ENCODE results near the gene PRRG4. TPM values are rescaled to one million over a fixed set of nuclear protein-coding genes. Genes with fewer than 3 reads are reported as not detected.

PRRG4 gene
- total RNA-seq, 5 donors from 2014 or later (not counting 1 experiment from before 2014, with no cell fraction given), result 0.03 to 0.09 (median 0.05) TPM; not detected in 1

GRCh38 chr11:32888805-32889204 is 59.1 kb downstream of the PRRG4 start:
- Mint-ChIP-seq H3K27me3 (no peaks in the 10 kb centered on the region), H3K4me1 (peaks cover 3 to 11% (median 8%) of the 10 kb centered on the region in 3 donors), H3K36me3 (no peaks in the 10 kb centered on the region), H3K4me3 (no peak overlapping the region), H3K9me3 (no peaks in the 10 kb centered on the region), H3K27ac (no peak overlapping the region)
- peaks cover 0 to 4% of the 10 kb centered on the region in 2 experiments for H3K27me3 ChIP-seq (replicated peaks in 1 of 2; ENCODE audit: control insufficient read depth in 2 of 2, extremely low read depth in 1 of 2, insufficient read depth in 2 of 2, low read length in 1 of 2)
- H3K27ac ChIP-seq (ENCODE audit: low read length), result no peak overlapping the region
- no peaks in the 10 kb centered on the region for H3K9me3 ChIP-seq
- DNase-seq, result no peak
- no peaks in the 10 kb centered on the region for H3K36me3 ChIP-seq (ENCODE audit: control insufficient read depth in 2 of 2, extremely low read depth in 1 of 2, insufficient read depth in 1 of 2, low read length in 1 of 2)
- no peak overlapping the region for H3K4me3 ChIP-seq (ENCODE audit: control insufficient read depth in 1 of 2, extremely low read depth in 1 of 2, low read length in 1 of 2)
- CTCF ChIA-PET, result no interaction called here
- ATAC-seq (replicated peaks in 1 of 4), result no peak
- POLR2A ChIA-PET, result interaction anchor here in 1 of 2 donors (0.6 kb wide), 1 partner anchor 151 kb away, joined by 4 read pairs; the partner anchor contains the start of gene TCP11L1
- H3K4me1 ChIP-seq (ENCODE audit: control insufficient read depth in 1 of 2, extremely low read depth in 1 of 2, insufficient read depth in 2 of 2, low read length in 2 of 2), result peaks cover 4 to 9% of the 10 kb centered on the region in 2 experiments

GRCh38 chr11:32890843-32891656 is 61.3 kb downstream of the PRRG4 start:
- Histone ChIP-seq H3K36me3 (ENCODE audit: control insufficient read depth in 2 of 2, extremely low read depth in 1 of 2, insufficient read depth in 1 of 2, low read length in 1 of 2) (no peaks in the 10 kb centered on the region), H3K27ac (ENCODE audit: low read length) (no peak overlapping the region), H3K4me1 (ENCODE audit: control insufficient read depth in 1 of 2, extremely low read depth in 1 of 2, insufficient read depth in 2 of 2, low read length in 2 of 2) (peaks cover 14% of the 10 kb centered on the region in 2 experiments), H3K4me3 (ENCODE audit: control insufficient read depth in 1 of 2, extremely low read depth in 1 of 2, low read length in 1 of 2) (no peak overlapping the region), H3K27me3 (replicated peaks in 1 of 2; ENCODE audit: control insufficient read depth in 2 of 2, extremely low read depth in 1 of 2, insufficient read depth in 2 of 2, low read length in 1 of 2) (peaks cover 0 to 4% of the 10 kb centered on the region in 2 experiments), H3K9me3 (no peaks in the 10 kb centered on the region)
- WGBS (ENCODE audit: insufficient coverage), result 100% methylated on average over 1 of the region's 11 CpGs
- H3K36me3 Mint-ChIP-seq, result no peaks in the 10 kb centered on the region
- H3K9me3 Mint-ChIP-seq, result no peaks in the 10 kb centered on the region
- DNase-seq, result no peak
- H3K4me1 Mint-ChIP-seq, result peaks cover 23 to 30% (median 26%) of the 10 kb centered on the region in 3 donors
- POLR2A ChIA-PET, result no interaction called here
- H3K27me3 Mint-ChIP-seq, result no peaks in the 10 kb centered on the region
- CTCF ChIA-PET, result interaction anchor here in 1 of 2 donors (1.0 kb wide), 1 partner anchor 270 kb away, joined by 3 read pairs; the partner anchor contains the start of gene CSTF3
- H3K27ac Mint-ChIP-seq, result peak overlapping the region in 1 of 2 donors; percentile 36
- H3K4me3 Mint-ChIP-seq, result peak overlapping the region; percentile 80 to 90 (median 87)
- ATAC-seq (replicated peaks in 1 of 4), result no peak

DNA sequence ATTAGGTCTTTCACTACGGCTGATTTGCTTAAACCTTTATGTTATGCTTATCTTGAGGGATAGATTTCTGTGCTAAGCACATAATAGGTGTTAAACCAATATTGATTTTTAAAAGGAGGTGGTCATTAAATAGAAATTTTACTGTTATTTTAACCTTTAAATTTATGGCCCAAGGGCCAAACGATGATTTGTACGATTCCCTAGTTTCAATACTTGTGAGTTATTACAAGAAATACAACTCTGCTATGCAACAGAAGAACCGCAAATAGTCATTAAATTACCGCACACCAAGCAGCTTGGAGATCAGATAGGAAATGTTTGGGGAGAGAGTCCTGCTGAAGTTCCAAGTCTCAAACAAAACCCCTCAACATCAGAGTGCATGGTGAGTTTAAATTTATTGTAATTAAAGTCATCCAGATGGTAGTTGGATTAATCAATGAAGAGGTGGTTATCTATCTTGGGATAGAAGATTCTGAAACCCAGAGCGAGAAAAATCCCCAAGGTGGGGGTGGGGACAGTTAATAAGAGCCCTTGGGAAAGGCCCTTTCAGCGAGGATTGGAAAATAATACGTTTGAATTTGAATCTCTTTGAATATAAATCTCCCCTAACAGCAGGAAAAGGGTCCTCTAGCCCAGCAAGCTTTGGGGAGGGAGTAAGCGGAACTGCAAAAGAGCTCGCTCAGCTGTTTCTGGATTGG is 62.1 kb downstream of the PRRG4 start:
- Mint-ChIP-seq H3K27me3 (no peaks in the 10 kb centered on the region), H3K4me1 (peaks cover 25 to 30% (median 26%) of the 10 kb centered on the region in 3 donors), H3K36me3 (no peaks in the 10 kb centered on the region), H3K4me3 (peak overlapping the region; percentile 80 to 90 (median 87)), H3K9me3 (no peaks in the 10 kb centered on the region), H3K27ac (peak overlapping the region; percentile 81 to 86)
- Histone ChIP-seq H3K4me1 (ENCODE audit: control insufficient read depth in 1 of 2, extremely low read depth in 1 of 2, insufficient read depth in 2 of 2, low read length in 2 of 2) (peaks cover 14% of the 10 kb centered on the region in 2 experiments), H3K9me3 (no peaks in the 10 kb centered on the region), H3K36me3 (ENCODE audit: control insufficient read depth in 2 of 2, extremely low read depth in 1 of 2, insufficient read depth in 1 of 2, low read length in 1 of 2) (no peaks in the 10 kb centered on the region), H3K27ac (ENCODE audit: low read length) (no peak overlapping the region), H3K4me3 (ENCODE audit: control insufficient read depth in 1 of 2, extremely low read depth in 1 of 2, low read length in 1 of 2) (peak overlapping the region; percentile 67 to 87), H3K27me3 (replicated peaks in 1 of 2; ENCODE audit: control insufficient read depth in 2 of 2, extremely low read depth in 1 of 2, insufficient read depth in 2 of 2, low read length in 1 of 2) (peaks cover 0 to 4% of the 10 kb centered on the region in 2 experiments)
- WGBS (ENCODE audit: insufficient coverage), result 0% methylated on average over 2 of the region's 10 CpGs
- ChIA-PET CTCF (interaction anchor here (0.5 to 1.1 kb wide), 4 partner anchors 8 to 186 kb away, joined by 3 to 5 read pairs (median 4); no protein-coding TSS in a partner anchor), POLR2A (no interaction called here)
- ATAC-seq (replicated peaks in 1 of 4) (no peak), DNase-seq (no peak)

DNA sequence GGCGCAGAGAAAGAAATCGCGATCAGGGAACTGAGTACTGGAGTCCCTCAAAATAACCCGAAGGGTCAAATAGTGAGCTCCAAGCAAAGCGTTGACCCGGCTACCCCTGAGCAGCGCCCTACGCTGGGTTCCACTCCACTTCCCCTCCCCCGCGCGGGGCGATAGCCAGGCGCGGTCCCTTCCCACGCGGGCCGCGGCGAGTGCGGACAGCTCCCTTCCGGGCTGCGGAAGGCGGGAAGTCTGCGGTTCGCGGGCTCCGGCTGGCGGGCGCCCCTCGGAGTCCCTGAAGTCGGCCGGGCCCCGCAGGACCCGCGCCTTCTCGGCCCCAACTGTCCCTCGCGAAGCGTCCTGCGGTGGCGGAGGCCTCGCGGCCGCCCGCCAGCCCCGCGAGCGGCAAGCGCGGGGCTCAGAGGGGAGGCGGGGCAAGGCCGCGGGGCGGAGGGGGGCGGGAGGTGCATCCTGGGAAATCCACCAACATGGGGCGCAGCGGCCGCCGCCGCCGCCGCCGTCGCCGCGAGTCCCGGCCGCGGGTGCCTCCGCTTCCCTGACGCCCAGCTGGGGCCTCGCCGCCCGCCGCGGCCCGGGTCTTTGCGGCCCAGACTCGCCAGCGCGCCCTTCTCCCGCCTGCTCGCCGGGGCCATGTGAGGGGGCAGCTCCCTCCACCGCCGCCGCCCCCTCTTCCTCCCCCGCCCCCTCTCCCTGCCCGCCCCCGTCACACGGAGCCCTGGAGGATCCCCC is 62.8 kb downstream of the PRRG4 start, which contains the start of gene QSER1:
Gene QSER1 (plus strand): TSS at position 457 of the 738 bp plus-strand sequence. CDS start 315 bp downstream, outside the sequence.
- ATAC-seq (replicated peaks in 1 of 4) (peak; percentile 82 to 85 (median 82)), DNase-seq (peak; percentile 27 to 81 (median 64))
- H3K9me3 ChIP-seq, result no peaks in the 10 kb centered on the region
- H3K4me3 ChIP-seq (ENCODE audit: control insufficient read depth in 1 of 2, extremely low read depth in 1 of 2, low read length in 1 of 2), result peak within 1 kb of the TSS; percentile 87 to 90
- Mint-ChIP-seq H3K27me3 (no peaks in the 10 kb centered on the region), H3K9me3 (no peaks in the 10 kb centered on the region), H3K36me3 (no peaks in the 10 kb centered on the region), H3K4me1 (peaks cover 28 to 34% (median 30%) of the 10 kb centered on the region in 3 donors), H3K4me3 (peak within 1 kb of the TSS; percentile 90 to 93 (median 91)), H3K27ac (peak within 1 kb of the TSS; percentile 81 to 86)
- WGBS (ENCODE audit: insufficient coverage), result 0% methylated on average over 79 of the region's 91 CpGs
- H3K27me3 ChIP-seq (replicated peaks in 1 of 2; ENCODE audit: control insufficient read depth in 2 of 2, extremely low read depth in 1 of 2, insufficient read depth in 2 of 2, low read length in 1 of 2), result peaks cover 0 to 4% of the 10 kb centered on the region in 2 experiments
- ChIA-PET CTCF (interaction anchor here (0.5 to 1.1 kb wide), 6 partner anchors 9 to 382 kb away, joined by 3 to 5 read pairs (median 4); partner anchors contain the start of gene HIPK3 (in 1 of the 2)), POLR2A (interaction anchor here in 1 of 2 donors (0.6 kb wide), 1 partner anchor 17 kb away, joined by 3 read pairs; no protein-coding TSS in a partner anchor)
- H3K27ac ChIP-seq (ENCODE audit: low read length), result peak within 1 kb of the TSS; percentile 44
- H3K36me3 ChIP-seq (ENCODE audit: control insufficient read depth in 2 of 2, extremely low read depth in 1 of 2, insufficient read depth in 1 of 2, low read length in 1 of 2), result no peaks in the 10 kb centered on the region
- H3K4me1 ChIP-seq (ENCODE audit: control insufficient read depth in 1 of 2, extremely low read depth in 1 of 2, insufficient read depth in 2 of 2, low read length in 2 of 2), result peaks cover 14% of the 10 kb centered on the region in 2 experiments

GRCh38 chr11:32893093-32893342 is 63.3 kb downstream of the PRRG4 start:
- Mint-ChIP-seq H3K27me3 (no peaks in the 10 kb centered on the region), H3K9me3 (no peaks in the 10 kb centered on the region), H3K4me3 (peak overlapping the region; percentile 90 to 93 (median 91)), H3K27ac (no peak overlapping the region), H3K36me3 (no peaks in the 10 kb centered on the region), H3K4me1 (peaks cover 32 to 39% (median 35%) of the 10 kb centered on the region in 3 donors)
- H3K36me3 ChIP-seq (ENCODE audit: control insufficient read depth in 2 of 2, extremely low read depth in 1 of 2, insufficient read depth in 1 of 2, low read length in 1 of 2), result no peaks in the 10 kb centered on the region
- ATAC-seq (replicated peaks in 1 of 4), result no peak
- POLR2A ChIA-PET, result interaction anchor here in 1 of 2 donors (0.6 kb wide), 1 partner anchor 17 kb away, joined by 3 read pairs; no protein-coding TSS in a partner anchor
- CTCF ChIA-PET, result interaction anchor here in 1 of 2 donors (0.6 to 1.0 kb wide), 2 partner anchors 364 to 382 kb away, joined by 4 read pairs; partner anchors contain the start of gene HIPK3
- no peak overlapping the region for H3K27ac ChIP-seq (ENCODE audit: low read length)
- 0% methylated on average over 15 of the region's 32 CpGs for WGBS (ENCODE audit: insufficient coverage)
- peaks cover 14% of the 10 kb centered on the region in 2 experiments for H3K4me1 ChIP-seq (ENCODE audit: control insufficient read depth in 1 of 2, extremely low read depth in 1 of 2, insufficient read depth in 2 of 2, low read length in 2 of 2)
- peak in 13 of 35 experiments; percentile 22 to 63 (median 49) for DNase-seq
- no peaks in the 10 kb centered on the region for H3K9me3 ChIP-seq
- peak overlapping the region; percentile 73 to 90 for H3K4me3 ChIP-seq (ENCODE audit: control insufficient read depth in 1 of 2, extremely low read depth in 1 of 2, low read length in 1 of 2)
- peaks cover 0 to 4% of the 10 kb centered on the region in 2 experiments for H3K27me3 ChIP-seq (replicated peaks in 1 of 2; ENCODE audit: control insufficient read depth in 2 of 2, extremely low read depth in 1 of 2, insufficient read depth in 2 of 2, low read length in 1 of 2)

All from T-cell (primary cell).